Left hindlimb (tissue), 1 donor: Measurements from ENCODE around the gene REM2.

Experiments
- DNase-seq: peaks from one replicate; pipeline ENCODE4 v3.0.0-alpha.2; 2018

Gene REM2

DNA sequence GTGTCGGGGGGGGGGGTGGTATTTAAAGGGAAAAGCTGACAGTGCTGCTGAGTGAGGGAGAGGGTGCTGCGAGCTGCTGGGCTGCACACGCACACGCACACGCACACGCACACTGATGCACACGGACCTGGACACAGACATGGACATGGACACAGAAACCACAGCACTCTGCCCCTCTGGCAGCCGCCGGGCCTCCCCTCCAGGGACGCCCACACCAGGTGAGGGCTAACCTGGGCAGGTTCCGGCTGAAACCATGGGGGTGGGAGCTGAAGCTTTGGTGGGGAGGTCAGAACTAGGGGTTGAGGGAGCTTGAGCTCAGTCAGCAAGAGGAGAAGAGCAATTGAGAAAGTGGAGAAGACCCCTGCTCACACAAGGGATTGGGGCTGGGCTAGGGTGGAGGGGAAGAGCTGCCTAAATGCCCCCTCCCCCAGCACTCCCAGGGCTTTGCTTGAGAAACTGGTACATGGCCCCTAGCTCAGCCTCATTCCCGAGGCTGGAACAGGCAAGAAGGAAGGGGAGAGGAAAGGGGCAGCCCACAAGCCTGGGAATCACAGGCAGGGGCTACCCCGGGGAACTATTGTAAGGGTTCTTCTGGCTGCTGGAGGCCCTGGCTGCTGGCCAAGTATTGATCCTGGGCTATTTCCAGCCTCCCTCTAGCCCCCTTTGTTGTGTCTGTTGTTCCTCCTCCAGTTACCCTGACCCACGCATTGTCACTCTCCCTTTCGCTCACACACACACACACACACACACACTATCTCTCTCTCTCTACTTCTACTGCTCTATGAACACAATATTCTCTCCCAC lies at the start of gene REM2:
Gene REM2 (plus strand): TSS at position 50 of the 804 bp plus-strand sequence. CDS start 66 bp downstream, at position 116.
- DNase-seq = no peak

DNA sequence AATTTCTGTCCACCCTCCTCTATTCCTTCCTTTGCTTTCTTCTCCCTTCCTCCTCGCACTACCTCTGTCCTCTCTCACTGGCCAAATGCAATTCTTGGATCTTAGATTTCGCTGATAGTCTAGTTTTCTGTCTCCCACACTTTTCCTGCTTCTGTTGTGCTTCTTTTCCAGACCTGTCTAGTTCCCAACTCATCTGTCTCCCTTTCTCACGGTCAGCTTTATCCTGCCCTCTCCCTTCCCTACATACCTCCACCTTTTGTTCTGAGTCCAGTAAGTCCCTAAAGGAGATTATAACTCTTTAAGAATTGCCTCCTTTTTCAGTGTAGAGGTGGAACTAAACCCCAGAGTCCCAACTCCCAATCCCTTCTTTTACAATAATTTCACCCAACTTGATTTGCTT lies 47.5 kb upstream of the REM2 start:
- no peak for DNase-seq

GRCh38 chr14:22836301-22837113 lies 46.5 kb upstream of the REM2 start, which contains the start of gene MMP14:
Gene MMP14 (plus strand): TSS chr14:22836585. CDS start chr14:22836818, 233 bp downstream.
- peak; percentile 93 for DNase-seq

GRCh38 chr14:22837114-22837749 lies 45.8 kb upstream of the REM2 start:
- peak; percentile 77 for DNase-seq

DNA sequence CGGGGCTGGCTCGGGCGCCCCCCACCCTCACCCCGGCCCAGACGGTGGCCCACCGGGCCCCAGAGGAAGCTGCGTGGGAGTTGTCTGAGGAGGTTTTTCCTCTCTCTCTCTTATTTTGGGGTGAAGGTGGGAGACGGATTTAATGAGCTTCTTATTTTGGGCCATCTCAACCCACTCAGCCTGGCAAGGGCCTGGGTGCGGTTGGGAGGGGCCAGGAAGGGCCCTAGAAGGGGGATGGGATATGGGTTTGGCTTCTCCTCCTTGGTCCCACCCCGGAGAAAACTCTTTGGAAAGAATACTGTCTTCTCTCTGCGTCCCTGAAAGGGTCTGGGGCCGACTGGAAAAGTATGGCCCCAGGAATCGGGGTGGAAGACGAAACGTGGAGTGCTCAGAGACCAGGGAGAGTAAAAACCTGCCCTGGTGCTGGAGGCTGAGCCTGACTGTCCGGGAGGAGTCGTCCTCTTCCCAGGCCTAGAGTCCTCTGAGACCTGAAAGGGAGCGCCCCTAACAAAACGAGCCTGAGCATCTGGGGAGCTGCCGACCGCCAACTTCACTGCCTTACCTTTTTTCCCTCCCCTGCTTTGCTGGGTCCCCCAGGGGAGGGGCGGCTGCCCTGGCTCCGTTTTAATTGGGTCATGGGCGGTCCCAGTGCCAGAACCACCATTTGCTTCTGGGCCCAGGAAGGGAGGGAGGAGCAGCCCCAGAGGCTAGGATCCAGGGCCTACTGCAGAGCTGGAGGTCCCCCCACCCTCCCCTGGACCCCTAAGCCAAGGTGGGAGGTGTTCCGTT lies 45.1 kb upstream of the REM2 start:
- peak; percentile 59 for DNase-seq

DNA sequence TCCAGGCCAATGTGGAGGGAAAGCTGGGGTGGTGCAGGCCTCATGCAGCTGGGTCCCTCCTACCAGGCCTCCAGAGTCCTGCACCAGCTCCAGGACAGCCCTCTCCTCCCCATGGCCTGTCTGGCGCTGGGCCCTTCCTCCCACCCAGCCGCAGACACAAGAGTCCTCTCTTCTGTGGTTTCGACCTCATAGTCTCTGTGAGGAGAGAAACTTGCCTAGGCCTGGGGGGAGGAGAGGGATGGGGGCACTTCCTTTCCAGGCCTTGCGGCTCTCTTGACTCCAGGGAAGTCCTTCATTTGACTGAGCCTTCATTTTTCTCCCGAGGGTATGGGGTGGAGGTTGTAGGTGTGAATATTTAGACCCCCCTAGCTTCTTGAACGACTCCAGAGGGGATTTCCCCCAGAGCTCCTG lies 44.4 kb upstream of the REM2 start:
- DNase-seq = peak; percentile 79

DNA sequence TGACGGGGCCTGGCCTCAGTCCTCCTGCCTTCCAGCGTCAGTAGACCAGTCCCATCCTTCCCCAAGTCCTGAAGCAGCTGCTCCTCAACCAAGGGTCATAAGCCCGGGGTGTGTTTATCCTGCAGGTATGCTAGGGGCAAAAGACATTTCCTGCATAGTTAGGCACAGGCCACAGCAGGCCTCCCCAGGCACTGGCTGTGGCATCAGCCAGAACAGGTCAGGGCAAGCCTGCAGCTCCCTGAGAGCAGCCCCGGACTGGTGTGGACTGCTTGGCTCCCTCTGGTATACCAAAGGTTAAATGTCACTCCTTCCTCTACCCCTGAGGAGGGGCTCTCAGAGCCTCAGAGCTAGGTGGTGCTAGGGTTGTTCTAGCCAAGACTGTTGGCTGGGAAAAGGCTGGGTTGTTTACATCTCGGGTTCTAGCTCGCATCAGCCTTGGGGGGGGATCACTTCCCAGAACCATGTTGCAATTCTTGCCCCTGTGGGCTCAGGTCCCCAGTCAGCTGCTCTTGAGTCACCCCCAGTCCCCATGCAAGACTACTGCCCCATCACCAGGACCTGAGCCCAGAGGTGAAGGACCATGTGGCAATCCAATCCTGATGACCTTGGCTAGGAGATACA lies 43.8 kb upstream of the REM2 start:
- no peak for DNase-seq

DNA sequence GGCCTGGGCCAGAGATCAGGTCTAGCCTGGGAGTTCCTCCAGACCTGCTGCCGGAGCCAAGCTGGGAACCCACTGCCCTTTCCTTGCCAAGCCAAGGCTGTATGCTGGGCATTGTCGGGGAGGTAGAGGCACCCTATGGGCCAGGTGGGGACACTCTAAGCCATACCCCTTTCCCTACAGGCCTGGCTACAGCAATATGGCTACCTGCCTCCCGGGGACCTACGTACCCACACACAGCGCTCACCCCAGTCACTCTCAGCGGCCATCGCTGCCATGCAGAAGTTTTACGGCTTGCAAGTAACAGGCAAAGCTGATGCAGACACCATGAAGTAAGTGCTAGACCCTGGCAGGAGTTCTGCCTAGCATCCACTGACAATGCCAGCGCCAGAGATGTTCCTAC lies 41.7 kb upstream of the REM2 start:
- DNase-seq = no peak

GRCh38 chr14:22841769-22842168 lies 41.3 kb upstream of the REM2 start:
- no peak for DNase-seq

DNA sequence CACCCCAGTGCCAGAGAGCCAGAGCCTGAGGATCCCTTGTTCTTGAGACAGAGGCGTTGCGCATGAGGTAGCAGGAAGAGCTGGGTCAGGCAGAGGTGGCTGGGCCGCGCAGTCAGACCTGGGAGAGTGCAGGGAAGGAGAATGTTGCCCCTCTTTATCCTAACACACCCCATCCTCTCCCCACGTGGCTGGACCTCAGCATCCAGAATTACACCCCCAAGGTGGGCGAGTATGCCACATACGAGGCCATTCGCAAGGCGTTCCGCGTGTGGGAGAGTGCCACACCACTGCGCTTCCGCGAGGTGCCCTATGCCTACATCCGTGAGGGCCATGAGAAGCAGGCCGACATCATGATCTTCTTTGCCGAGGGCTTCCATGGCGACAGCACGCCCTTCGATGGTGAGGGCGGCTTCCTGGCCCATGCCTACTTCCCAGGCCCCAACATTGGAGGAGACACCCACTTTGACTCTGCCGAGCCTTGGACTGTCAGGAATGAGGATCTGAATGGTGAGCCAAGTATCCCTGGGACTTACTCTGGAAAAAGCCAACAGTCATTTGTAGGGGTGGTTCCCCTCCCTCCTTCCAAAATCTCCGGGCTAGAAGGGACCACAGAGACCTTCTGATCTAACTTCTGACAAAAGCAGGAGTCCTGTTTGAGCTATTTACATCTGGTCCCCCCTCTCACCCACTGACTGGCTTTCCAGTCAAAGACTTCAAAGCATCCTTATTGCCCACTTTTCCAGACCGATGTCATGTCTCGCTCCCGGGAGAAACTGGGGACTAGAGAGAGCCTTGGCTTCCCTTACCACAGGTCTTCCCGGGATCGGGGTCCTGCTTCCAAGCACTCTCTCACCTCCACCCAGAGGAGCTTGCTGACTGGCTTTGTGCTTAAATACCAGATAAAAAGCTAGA lies 40.6 kb upstream of the REM2 start:
- DNase-seq = no peak

DNA sequence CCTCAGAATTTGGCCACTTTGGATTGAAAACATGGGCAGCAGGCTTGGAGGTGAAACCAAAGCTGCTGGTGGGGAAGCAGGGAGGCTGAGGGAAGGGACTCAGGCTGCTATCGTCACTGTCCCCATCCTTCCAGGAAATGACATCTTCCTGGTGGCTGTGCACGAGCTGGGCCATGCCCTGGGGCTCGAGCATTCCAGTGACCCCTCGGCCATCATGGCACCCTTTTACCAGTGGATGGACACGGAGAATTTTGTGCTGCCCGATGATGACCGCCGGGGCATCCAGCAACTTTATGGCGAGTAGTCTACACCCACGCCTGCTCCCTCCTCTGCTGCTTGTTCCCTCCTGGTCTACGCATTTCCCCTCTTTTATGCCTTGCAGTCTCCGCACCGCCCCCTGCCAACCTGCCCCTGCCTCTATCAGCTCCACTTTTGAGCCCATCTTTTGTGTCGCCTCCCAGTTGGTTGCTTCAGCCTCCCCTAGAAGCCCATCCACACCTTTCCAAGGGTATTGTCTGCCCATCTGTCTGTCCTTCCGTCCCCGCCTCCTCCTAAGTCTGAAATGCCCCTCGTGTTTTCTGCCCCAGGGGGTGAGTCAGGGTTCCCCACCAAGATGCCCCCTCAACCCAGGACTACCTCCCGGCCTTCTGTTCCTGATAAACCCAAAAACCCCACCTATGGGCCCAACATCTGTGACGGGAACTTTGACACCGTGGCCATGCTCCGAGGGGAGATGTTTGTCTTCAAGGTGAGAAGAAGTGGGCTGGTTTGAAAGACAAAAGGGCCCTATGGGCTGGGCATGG lies 39.7 kb upstream of the REM2 start:
- DNase-seq = no peak

DNA sequence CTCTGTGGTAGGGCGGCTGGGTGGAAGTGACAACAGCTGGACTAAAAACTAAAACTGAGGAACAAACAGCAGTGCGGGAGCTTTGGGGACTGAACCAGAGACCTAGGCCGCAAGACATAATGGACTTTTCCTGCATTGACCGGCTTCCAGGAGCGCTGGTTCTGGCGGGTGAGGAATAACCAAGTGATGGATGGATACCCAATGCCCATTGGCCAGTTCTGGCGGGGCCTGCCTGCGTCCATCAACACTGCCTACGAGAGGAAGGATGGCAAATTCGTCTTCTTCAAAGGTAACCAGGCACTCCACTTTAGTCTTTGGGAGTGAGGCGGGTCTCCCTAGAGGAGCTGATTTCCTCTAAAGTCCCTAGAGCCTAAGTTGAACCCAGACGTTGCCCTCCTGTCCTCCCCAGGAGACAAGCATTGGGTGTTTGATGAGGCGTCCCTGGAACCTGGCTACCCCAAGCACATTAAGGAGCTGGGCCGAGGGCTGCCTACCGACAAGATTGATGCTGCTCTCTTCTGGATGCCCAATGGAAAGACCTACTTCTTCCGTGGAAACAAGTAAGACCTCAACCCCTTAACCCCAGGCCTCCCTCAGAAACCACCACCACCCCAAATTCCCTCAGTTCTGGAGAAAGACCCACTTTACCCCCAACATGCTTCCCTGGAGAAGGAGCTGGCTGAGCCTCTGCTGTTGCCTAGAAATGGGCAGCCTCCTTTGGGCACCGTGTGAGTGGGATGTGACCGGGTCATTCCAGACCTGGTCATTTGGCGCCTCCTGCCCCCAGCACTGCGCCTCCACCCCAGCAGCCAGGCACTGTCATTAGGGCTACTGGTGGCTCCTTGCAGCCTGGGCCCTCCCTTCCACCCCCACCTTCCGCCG lies 38.6 kb upstream of the REM2 start:
- DNase-seq = no peak

DNA sequence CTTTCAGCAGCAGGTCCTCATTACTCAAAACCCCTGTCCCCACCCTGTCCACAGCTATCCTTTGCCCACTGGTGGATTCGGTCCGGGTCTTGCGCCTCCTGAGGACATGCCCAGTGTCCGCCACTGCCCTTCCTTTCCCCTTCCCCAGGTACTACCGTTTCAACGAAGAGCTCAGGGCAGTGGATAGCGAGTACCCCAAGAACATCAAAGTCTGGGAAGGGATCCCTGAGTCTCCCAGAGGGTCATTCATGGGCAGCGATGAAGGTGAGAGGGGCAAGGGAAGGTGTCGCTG lies 38.0 kb upstream of the REM2 start:
- DNase-seq = no peak

GRCh38 chr14:22845821-22846625 lies 37.0 kb upstream of the REM2 start:
- DNase-seq = no peak

- DNase-seq = no peak
Observed at GRCh38 chr14:22846811-22847307, 36.2 kb upstream of the REM2 start.

- DNase-seq = peak; percentile 68
Observed at GRCh38 chr14:22847661-22848341, 35.2 kb upstream of the REM2 start.

DNA sequence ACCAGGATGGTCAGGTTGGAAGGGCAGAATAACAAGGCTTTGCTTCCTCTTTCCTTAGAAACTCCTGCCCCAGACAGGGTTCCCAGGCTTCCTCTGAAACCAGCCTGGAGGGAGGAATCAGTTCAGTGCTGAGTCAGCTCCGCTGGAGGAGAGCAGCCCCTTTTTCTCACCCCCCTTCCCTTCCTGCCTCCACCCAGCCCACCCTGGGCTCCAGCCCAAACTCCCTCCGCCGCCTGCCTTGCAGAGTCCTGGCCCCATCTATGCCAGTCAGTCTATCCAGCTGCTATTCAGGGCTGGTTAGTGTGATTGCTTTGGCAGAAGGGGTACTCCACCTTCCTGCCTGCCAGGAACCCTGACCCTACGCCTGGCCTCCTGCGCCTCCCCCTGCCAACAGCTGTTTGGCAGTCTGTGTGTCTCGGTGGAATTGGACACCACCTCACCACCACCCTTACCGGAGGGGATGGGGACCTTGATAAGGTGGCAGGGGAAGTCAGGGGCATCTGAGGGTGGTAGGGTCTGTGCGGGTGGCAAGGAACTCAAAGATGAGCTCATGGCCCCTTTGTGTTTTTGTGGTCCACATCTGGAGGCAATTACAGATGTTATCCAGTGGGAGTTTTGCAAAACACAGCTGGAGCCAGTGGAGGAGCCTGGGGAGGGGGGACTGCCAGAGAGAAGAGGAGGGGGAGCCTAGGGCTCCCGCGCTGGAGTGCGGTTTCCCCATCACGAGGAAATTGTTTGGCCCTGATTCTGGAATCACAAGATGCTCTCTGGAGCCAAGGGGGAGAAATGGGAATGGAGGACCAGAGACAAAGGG lies 34.5 kb upstream of the REM2 start:
- peak; percentile 97 for DNase-seq
